ENCODE measurements around the gene ARHGEF11. TPM values are rescaled to one million over a fixed set of nuclear protein-coding genes. Genes with fewer than 3 reads are reported as not detected.

ARHGEF11 gene
- total RNA-seq, 1 experiment from 2014 or later: 25.3 TPM

GRCh38 chr1:157043685-157044084 lies 1.9 kb downstream of the ARHGEF11 start:
- no peaks in the 10 kb centered on the region for H3K9me3 ChIP-seq (ENCODE audit: low read depth, low read length, poor library complexity, severe bottlenecking)
- BruUV-seq (replicated peaks): no TSS peak
- no peaks in the 10 kb centered on the region for H3K27me3 ChIP-seq (replicated peaks; ENCODE audit: insufficient read depth, low read depth, low read length, poor library complexity)
- DNase-seq (ENCODE audit: low spot score): no peak
- no peak overlapping the region for H3K27ac ChIP-seq (ENCODE audit: low read depth, low read length, poor library complexity, severe bottlenecking)
- H3K4me3 ChIP-seq (ENCODE audit: low read depth, low read length, poor library complexity, severe bottlenecking): peak overlapping the region; percentile 63
- peaks cover 16% of the 10 kb centered on the region for H3K4me1 ChIP-seq (ENCODE audit: insufficient read depth, low read length, poor library complexity, severe bottlenecking)
- H3K36me3 ChIP-seq (ENCODE audit: insufficient read depth, low read length, poor library complexity, severe bottlenecking): no peaks in the 10 kb centered on the region
- CTCF ChIA-PET: no interaction called here
- POLR2A ChIA-PET (ENCODE audit: low non-redundant PET): no interaction called here
- TF ChIP-seq EZH2 (IDR thresholded peaks at IDR 0.05; ENCODE audit: borderline replicate concordance, low read depth, low read length, poor library complexity, severe bottlenecking) (no peak), CTCF (conservative IDR thresholded peaks at IDR 0.05; ENCODE audit: low read depth, low read length) (no peak)
- intact Hi-C loops (cut with micrococcal nuclease; ENCODE audit: unreplicated experiment): no loop called here

GRCh38 chr1:157042846-157043245 lies 2.7 kb downstream of the ARHGEF11 start:
- Histone ChIP-seq H3K27me3 (replicated peaks; ENCODE audit: insufficient read depth, low read depth, low read length, poor library complexity) (no peaks in the 10 kb centered on the region), H3K27ac (ENCODE audit: low read depth, low read length, poor library complexity, severe bottlenecking) (no peak overlapping the region), H3K4me1 (ENCODE audit: insufficient read depth, low read length, poor library complexity, severe bottlenecking) (peaks cover 16% of the 10 kb centered on the region), H3K36me3 (ENCODE audit: insufficient read depth, low read length, poor library complexity, severe bottlenecking) (no peaks in the 10 kb centered on the region), H3K9me3 (ENCODE audit: low read depth, low read length, poor library complexity, severe bottlenecking) (no peaks in the 10 kb centered on the region), H3K4me3 (ENCODE audit: low read depth, low read length, poor library complexity, severe bottlenecking) (no peak overlapping the region)
- DNase-seq (ENCODE audit: low spot score): no peak
- ChIA-PET POLR2A (ENCODE audit: low non-redundant PET) (no interaction called here), CTCF (no interaction called here)
- no peak for TF ChIP-seq EZH2 (IDR thresholded peaks at IDR 0.05; ENCODE audit: borderline replicate concordance, low read depth, low read length, poor library complexity, severe bottlenecking)
- no peak for TF ChIP-seq CTCF (conservative IDR thresholded peaks at IDR 0.05; ENCODE audit: low read depth, low read length)
- BruUV-seq (replicated peaks): no TSS peak
- intact Hi-C loops (cut with micrococcal nuclease; ENCODE audit: unreplicated experiment): no loop called here

GRCh38 chr1:157040802-157041201 lies 4.7 kb downstream of the ARHGEF11 start:
- intact Hi-C loops (cut with micrococcal nuclease; ENCODE audit: unreplicated experiment): no loop called here
- no peak for TF ChIP-seq EZH2 (IDR thresholded peaks at IDR 0.05; ENCODE audit: borderline replicate concordance, low read depth, low read length, poor library complexity, severe bottlenecking)
- TF ChIP-seq CTCF (conservative IDR thresholded peaks at IDR 0.05; ENCODE audit: low read depth, low read length): no peak
- Histone ChIP-seq H3K9me3 (ENCODE audit: low read depth, low read length, poor library complexity, severe bottlenecking) (no peaks in the 10 kb centered on the region), H3K4me3 (ENCODE audit: low read depth, low read length, poor library complexity, severe bottlenecking) (no peak overlapping the region), H3K27me3 (replicated peaks; ENCODE audit: insufficient read depth, low read depth, low read length, poor library complexity) (no peaks in the 10 kb centered on the region), H3K27ac (ENCODE audit: low read depth, low read length, poor library complexity, severe bottlenecking) (no peak overlapping the region), H3K4me1 (ENCODE audit: insufficient read depth, low read length, poor library complexity, severe bottlenecking) (peaks cover 16% of the 10 kb centered on the region), H3K36me3 (ENCODE audit: insufficient read depth, low read length, poor library complexity, severe bottlenecking) (no peaks in the 10 kb centered on the region)
- POLR2A ChIA-PET (ENCODE audit: low non-redundant PET): no interaction called here
- DNase-seq (ENCODE audit: low spot score): no peak
- no TSS peak for BruUV-seq (replicated peaks)
- CTCF ChIA-PET: no interaction called here
